ENCODE results near the gene PRSS53.
A peak's percentile ranks its signal among the peaks of the same experiment; 100 is the strongest.

Gene PRSS53

DNA sequence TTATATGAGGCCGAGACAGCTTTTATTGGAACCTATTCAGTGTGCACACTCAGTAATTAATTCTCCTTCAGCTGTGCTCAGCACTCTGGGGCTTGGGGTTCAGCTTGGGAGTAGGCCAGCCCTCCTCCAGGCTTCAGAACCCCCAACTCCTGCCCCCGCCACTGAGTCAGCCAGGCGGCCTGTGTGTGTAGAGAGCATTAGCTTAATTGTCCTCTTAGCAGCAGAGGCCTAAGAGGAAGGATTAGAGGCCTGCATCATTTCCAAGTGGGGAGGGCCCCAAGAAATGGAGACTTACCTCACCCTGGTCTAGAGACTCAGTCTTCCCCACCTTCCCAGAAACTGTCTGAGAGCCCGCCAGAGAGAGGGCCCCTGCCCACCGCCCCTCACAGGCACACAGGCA is 772 bp downstream of the PRSS53 start:
- H3K27ac Mint-ChIP-seq, result no peak overlapping the region
- H3K4me1 Mint-ChIP-seq, result peaks cover 25% of the 10 kb centered on the region
- no peaks in the 10 kb centered on the region for H3K9me3 Mint-ChIP-seq
- ATAC-seq (no peak), DNase-seq (ENCODE audit: low spot score in 2 of 2) (no peak)
- H3K36me3 Mint-ChIP-seq, result peaks cover 66% of the 10 kb centered on the region
- no peak overlapping the region for H3K4me3 Mint-ChIP-seq

DNA sequence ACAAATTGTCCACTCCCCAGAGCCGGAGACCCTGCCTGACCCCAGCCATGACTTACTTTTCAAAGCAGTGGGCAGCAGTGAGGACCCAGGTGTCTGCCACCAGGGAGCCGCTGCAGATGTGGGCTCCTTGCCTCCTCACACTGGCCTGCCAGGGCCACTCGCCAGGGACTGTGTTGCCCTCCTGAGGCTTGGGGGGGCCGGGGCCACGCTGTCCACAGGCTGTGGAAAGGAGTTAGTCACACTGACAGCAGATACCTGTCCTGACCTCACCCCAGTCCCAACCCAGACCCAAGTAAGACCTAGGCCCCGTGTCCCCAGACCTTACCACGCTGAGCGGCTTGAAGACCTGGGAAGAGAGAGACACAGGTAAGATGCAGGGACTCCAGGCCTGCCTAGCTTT is 1.3 kb downstream of the PRSS53 start:
- no peak for ATAC-seq

DNA sequence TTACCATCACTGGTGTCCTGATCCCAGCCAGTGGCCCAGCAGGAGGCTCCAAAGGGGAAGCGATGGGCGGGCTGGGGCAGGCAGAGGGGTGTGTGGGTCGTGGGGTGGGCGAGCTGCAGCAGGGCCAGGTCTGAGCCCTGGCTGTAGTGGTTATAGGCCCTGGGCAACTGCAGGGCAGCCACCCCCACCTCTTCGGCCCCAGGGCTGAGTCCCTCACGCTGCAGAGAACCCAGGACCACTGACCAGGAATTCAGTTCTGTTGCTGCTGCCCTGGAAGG is 2.2 kb downstream of the PRSS53 start:
- Mint-ChIP-seq H3K4me1 (peaks cover 29% of the 10 kb centered on the region), H3K27ac (peak overlapping the region; percentile 82), H3K4me3 (no peak overlapping the region), H3K36me3 (peaks cover 66% of the 10 kb centered on the region), H3K9me3 (no peaks in the 10 kb centered on the region)
- DNase-seq (ENCODE audit: low spot score in 2 of 2) (no peak), ATAC-seq (no peak)

More for the DNA sequence above, 1.3 kb downstream of the PRSS53 start:
- DNase-seq (ENCODE audit: low spot score in 2 of 2), result no peak
- peaks cover 21% of the 10 kb centered on the region for H3K4me1 Mint-ChIP-seq
- no peak overlapping the region for H3K4me3 Mint-ChIP-seq
- H3K9me3 Mint-ChIP-seq, result no peaks in the 10 kb centered on the region
- H3K27ac Mint-ChIP-seq, result peak overlapping the region; percentile 82
- peaks cover 66% of the 10 kb centered on the region for H3K36me3 Mint-ChIP-seq

DNA sequence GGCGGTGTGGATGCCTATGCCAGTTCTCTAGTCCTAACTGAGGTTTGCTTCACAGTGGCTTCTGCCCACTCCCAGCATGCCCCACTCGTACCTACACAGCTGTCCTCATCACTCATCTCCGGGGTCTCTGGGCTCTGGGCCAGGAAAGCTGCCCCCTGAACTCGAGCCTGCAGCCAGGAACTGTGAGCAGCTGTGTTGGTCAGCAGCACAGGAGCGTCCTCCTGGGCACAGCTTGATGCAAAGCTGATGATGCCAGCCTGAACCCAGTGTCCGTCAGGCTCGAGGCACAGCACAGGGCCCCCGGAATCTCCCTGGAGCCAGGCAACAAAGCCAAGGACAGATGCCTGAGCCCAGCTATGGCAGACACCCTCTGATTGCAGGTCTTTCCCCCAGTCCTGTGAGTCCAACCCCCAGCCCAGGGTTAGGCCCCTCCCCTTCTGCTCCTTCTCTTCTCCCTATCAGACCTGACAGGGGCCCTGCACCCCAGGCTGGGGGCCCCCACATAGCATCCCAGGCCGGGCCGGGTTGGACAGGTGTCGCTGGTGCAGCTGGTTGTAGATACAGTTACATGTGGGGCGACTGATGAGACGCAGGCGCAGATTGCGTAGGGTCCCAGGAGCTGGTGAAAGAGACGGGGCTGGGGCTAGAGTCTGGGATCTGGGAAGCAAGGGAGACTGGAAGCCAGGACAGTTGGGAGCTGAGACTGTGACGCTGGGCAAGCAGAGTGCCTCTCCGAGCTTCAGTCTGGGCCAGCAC is 2.7 kb downstream of the PRSS53 start:
- Mint-ChIP-seq H3K4me3 (no peak overlapping the region), H3K36me3 (peaks cover 66% of the 10 kb centered on the region), H3K9me3 (no peaks in the 10 kb centered on the region), H3K4me1 (peaks cover 35% of the 10 kb centered on the region), H3K27ac (peak overlapping the region; percentile 82)
- ATAC-seq, result no peak
- DNase-seq (ENCODE audit: low spot score in 2 of 2), result no peak

DNA sequence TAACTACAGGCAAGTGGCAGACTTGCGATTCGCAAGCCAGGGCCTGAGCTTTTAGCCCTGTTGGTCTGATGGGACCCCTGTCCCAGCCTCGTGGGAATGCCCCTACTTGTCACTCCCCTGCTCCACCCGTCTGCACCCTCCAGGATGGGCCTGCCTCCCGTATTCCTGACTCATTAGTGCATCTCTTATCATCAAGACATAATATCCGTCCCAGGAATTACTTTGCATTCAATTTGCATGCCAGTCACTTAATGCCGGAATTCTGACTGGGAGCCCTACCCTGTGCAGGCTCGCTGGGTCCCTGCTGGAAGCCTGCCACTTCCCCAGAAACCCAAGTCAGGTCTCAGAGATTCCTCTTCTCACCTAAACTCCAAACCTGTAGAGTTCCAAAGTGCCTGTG is 3.3 kb downstream of the PRSS53 start:
- H3K4me1 Mint-ChIP-seq, result peaks cover 35% of the 10 kb centered on the region
- H3K36me3 Mint-ChIP-seq, result peaks cover 66% of the 10 kb centered on the region
- H3K27ac Mint-ChIP-seq, result peak overlapping the region; percentile 82
- H3K4me3 Mint-ChIP-seq, result no peak overlapping the region
- DNase-seq (ENCODE audit: low spot score in 2 of 2) (no peak), ATAC-seq (no peak)
- no peaks in the 10 kb centered on the region for H3K9me3 Mint-ChIP-seq

DNA sequence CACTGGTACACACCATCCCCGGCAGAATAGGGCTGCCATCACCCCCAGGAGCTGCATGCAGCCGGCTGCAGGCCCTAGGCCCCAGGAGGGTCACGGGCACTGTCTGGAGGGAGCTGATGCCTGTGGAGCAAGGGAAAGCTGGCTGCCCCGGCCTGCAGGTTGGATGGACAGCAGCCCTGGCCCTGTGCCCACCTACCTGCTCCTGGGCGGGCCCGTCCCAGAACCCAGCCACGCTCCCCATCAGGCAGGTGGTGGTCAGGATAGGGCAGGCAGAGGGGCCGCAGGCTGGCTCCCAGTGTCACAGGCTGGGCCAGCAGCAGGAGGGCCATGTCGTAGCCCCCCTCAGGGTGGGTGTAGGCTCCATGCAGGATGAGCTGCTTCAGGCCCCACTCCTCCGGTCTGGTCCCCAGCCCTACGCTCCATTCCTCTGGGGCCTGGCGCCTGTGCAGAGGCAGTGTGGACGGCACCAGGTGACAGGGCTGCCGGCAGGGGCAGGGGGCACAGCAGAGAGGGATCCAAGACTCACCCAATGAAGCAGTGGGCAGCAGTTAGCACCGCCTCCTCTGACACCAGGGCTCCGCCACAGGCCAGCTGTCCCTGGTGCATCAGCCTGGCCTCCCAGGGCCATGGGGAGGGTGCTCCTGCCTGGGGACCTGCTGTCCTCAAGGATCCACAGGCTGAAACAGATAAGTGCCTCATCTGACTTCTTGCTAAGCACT is 4.0 kb downstream of the PRSS53 start:
- Mint-ChIP-seq H3K4me1 (peaks cover 38% of the 10 kb centered on the region), H3K27ac (peak overlapping the region; percentile 82)
- ATAC-seq, result no peak

DNA sequence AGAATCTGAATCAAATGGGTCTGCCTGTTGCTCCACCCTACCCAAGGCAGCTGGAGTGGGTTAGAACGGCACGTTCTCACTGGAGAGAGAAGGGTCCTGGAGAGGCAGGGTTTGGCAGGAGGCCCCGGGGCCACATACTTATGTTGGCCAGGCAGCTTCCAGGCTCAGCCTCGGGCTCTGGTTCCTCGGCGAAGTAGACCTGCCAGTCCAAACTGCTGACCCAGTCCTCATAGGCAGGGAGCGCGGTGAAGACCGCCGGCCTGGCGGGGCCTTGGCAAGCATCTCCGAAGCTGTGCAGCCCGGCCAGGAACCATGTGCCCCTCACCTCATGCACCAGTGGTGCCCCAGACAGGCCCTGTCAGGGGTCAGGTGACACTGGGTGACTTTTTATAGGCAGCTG is 4.8 kb downstream of the PRSS53 start:
- H3K9me3 Mint-ChIP-seq, result no peaks in the 10 kb centered on the region
- H3K27ac Mint-ChIP-seq, result no peak overlapping the region
- peaks cover 46% of the 10 kb centered on the region for H3K4me1 Mint-ChIP-seq
- ATAC-seq, result no peak
- H3K36me3 Mint-ChIP-seq, result peaks cover 66% of the 10 kb centered on the region
- no peak overlapping the region for H3K4me3 Mint-ChIP-seq
- no peak for DNase-seq (ENCODE audit: low spot score in 2 of 2)

More for the DNA sequence above, 4.0 kb downstream of the PRSS53 start:
- no peaks in the 10 kb centered on the region for H3K9me3 Mint-ChIP-seq
- peaks cover 66% of the 10 kb centered on the region for H3K36me3 Mint-ChIP-seq
- H3K4me3 Mint-ChIP-seq, result no peak overlapping the region
- DNase-seq (ENCODE audit: low spot score in 2 of 2), result no peak

DNA sequence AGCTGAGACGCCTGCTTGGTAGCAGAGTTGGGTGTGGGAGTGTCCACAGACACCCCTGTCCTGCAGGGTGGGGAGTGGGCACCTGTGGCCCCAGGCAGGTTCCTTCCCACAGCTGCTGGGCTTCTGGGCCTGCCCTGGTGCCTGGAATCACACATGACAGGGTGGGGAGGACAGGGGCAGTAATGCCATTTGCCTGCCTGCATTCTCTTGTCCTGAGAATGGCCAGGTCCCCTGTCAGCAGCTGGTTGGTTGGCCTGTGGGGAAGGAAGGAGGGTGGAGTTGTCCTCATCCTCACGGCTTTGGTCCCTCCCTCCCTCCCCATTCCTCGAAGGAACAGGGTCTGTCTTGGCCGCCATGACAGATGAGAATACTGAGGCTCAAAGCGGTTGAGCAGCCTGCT is 5.2 kb downstream of the PRSS53 start:
- no peak for DNase-seq (ENCODE audit: low spot score in 2 of 2)
- Mint-ChIP-seq H3K36me3 (peaks cover 66% of the 10 kb centered on the region), H3K9me3 (no peaks in the 10 kb centered on the region), H3K27ac (no peak overlapping the region), H3K4me3 (no peak overlapping the region), H3K4me1 (peaks cover 49% of the 10 kb centered on the region)
- no peak for ATAC-seq

DNA sequence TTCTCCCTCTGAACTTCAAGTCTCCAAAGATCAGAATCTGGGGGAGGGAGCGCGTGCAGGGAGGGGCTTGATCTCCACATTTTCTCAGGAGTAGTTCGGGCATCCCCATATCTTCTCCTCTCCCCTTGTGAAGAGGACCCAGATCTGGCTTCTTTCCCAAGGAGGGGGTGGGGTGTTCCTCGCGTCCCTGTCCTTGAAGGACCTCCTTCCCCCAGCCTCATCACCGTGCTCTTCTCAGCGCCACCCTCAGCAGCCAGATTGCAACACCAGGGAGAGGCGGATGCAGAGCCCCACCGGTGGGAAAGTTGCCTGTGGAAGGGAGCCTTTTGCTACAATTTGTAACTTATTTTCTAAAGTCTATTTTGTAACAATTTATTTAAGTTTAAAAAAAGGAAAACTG is 5.7 kb downstream of the PRSS53 start:
- Mint-ChIP-seq H3K9me3 (no peaks in the 10 kb centered on the region), H3K27ac (peak overlapping the region; percentile 54), H3K36me3 (peaks cover 68% of the 10 kb centered on the region), H3K4me3 (no peak overlapping the region), H3K4me1 (peaks cover 52% of the 10 kb centered on the region)
- ATAC-seq (no peak), DNase-seq (ENCODE audit: low spot score in 2 of 2) (no peak)

DNA sequence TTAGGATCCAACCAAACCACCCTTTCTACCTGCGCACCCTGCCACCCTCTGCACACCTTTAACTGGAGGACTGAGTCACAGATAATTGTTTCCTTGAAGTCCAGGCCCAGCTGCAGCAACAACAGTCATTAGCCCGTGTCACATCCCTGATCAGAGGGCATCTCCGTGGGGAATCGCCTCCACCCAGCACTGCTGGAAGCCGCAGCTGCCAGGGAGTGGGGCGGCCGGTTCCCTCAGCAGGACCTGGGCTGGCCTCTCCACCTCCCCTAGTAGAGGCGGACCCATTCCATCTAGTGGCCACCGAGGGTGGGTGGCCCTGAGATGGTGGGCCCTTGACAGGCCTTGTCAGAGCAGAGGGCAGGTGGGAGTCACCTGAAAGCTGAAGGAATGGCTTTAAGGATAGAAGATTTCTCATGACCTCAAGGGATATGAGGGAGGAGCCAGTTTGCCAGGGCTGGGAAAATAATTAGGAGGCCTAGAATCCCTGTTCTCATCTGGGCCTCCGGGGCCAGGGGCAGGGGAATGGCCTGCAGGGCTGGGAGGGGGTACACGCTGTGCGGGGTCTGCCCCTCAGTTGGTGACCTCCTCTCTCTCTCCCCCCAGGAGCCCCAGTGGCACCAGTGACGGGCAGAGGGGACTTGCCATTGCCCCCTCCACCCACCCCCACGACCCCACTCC is 6.2 kb downstream of the PRSS53 start:
- Mint-ChIP-seq H3K27ac (peak overlapping the region; percentile 54), H3K4me3 (no peak overlapping the region), H3K36me3 (peaks cover 73% of the 10 kb centered on the region), H3K9me3 (no peaks in the 10 kb centered on the region), H3K4me1 (peaks cover 58% of the 10 kb centered on the region)
- DNase-seq (ENCODE audit: low spot score in 2 of 2) (peak in 1 of 2 donors; percentile 48), ATAC-seq (no peak)

DNA sequence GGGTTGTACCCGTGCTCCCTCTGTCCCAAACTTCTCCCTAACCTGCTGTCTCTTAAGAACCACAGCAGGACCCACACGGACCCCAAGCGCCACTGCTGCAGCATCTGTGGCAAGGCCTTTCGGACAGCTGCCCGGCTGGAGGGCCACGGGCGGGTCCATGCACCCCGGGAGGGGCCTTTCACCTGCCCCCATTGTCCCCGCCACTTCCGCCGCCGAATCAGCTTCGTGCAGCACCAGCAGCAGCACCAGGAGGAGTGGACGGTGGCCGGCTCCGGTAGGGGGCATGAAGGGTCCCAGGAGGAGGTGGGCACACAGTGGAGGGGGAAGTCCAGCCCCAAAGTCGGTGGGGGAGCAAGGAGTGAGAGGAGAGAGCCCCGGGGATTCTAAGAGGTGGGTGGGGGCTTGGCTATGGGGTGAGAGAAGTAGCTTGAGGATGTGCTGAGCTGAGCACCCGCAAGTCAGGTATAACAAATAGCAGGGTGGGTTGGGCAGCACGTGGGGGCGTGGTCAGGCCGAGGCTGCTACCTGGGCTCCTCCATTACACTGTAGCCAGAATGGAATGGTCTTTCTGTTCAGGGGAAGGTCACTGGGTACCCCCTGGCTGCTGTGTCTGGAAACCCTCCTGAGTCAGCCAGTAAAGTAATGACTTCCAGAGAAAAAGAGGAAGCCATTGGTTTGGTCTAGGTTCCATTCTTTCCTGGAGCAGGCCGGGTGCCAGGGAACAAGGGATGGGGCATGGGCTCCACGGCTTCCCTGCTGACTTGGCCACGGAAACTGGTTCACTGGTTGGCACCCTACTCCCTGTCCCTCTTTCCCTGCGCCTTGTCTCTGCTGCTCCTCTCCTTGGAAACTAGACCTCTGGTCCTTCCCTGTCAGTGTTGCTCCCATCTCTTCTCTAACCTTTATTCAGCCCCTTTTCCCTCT is 7.1 kb downstream of the PRSS53 start:
- no peaks in the 10 kb centered on the region for H3K9me3 Mint-ChIP-seq
- H3K4me1 Mint-ChIP-seq, result peaks cover 59% of the 10 kb centered on the region
- no peak for ATAC-seq

DNA sequence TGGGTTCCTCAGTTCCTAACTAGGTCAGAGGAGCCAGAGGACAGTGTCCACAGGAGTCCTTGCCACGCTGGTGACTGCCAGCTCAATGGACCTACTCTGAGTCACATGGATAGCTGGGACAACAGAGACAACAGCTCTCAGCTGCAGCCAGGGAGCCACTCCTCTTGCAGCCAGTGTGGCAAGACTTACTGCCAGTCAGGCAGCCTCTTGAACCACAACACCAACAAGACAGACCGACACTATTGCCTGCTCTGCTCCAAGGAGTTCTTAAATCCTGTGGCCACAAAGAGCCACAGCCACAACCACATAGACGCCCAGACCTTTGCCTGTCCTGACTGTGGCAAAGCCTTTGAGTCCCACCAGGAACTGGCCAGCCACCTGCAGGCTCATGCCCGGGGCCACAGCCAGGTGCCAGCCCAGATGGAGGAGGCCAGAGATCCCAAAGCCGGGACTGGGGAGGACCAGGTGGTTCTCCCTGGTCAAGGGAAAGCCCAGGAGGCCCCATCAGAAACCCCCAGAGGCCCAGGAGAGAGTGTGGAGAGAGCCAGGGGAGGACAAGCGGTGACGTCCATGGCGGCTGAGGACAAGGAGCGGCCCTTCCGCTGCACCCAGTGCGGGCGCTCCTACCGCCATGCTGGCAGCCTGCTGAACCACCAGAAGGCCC is 7.9 kb downstream of the PRSS53 start:
- ATAC-seq (no peak), DNase-seq (ENCODE audit: low spot score in 2 of 2) (peak in 1 of 2 donors; percentile 47)
- H3K4me1 Mint-ChIP-seq, result peaks cover 57% of the 10 kb centered on the region
- H3K4me3 Mint-ChIP-seq, result no peak overlapping the region
- peaks cover 78% of the 10 kb centered on the region for H3K36me3 Mint-ChIP-seq
- H3K9me3 Mint-ChIP-seq, result no peaks in the 10 kb centered on the region
- peak overlapping the region; percentile 43 for H3K27ac Mint-ChIP-seq

More for the DNA sequence above, 7.1 kb downstream of the PRSS53 start:
- H3K36me3 Mint-ChIP-seq, result peaks cover 80% of the 10 kb centered on the region
- no peak for DNase-seq (ENCODE audit: low spot score in 2 of 2)
- peak overlapping the region; percentile 54 for H3K27ac Mint-ChIP-seq
- H3K4me3 Mint-ChIP-seq, result no peak overlapping the region

DNA sequence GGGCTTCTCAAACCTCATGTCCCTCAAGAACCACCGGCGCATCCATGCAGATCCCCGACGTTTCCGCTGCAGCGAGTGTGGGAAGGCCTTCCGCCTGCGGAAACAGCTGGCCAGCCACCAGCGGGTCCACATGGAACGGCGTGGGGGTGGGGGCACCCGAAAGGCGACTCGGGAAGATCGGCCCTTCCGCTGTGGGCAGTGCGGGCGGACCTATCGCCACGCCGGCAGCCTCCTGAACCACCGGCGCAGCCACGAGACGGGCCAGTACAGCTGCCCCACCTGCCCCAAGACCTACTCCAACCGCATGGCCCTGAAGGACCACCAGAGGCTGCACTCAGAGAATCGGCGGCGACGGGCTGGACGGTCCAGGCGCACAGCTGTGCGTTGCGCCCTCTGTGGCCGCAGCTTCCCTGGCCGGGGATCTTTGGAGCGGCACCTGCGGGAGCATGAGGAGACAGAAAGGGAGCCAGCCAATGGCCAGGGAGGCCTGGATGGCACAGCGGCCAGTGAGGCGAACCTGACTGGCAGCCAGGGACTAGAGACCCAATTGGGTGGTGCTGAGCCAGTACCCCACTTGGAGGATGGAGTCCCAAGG is 8.6 kb downstream of the PRSS53 start:
- peaks cover 71% of the 10 kb centered on the region for H3K36me3 Mint-ChIP-seq
- ATAC-seq (no peak), DNase-seq (ENCODE audit: low spot score in 2 of 2) (no peak)
- H3K27ac Mint-ChIP-seq, result peak overlapping the region; percentile 67
- no peak overlapping the region for H3K4me3 Mint-ChIP-seq
- H3K9me3 Mint-ChIP-seq, result no peaks in the 10 kb centered on the region
- peaks cover 53% of the 10 kb centered on the region for H3K4me1 Mint-ChIP-seq

DNA sequence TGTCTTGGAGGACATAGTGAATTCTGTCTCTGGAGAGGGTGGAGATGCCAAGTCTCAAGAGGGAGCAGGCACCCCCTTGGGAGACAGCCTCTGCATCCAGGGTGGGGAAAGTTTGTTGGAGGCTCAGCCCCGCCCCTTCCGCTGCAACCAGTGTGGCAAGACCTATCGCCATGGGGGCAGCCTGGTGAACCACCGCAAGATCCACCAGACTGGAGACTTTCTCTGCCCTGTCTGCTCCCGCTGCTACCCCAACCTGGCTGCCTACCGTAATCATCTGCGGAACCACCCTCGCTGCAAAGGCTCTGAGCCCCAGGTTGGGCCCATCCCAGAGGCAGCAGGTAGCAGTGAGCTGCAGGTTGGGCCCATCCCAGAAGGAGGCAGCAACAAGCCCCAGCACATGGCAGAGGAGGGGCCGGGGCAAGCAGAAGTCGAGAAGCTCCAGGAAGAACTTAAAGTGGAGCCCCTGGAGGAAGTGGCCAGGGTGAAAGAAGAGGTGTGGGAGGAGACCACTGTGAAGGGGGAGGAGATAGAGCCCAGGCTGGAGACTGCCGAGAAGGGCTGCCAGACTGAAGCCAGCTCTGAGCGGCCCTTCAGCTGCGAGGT is 9.3 kb downstream of the PRSS53 start:
- Mint-ChIP-seq H3K9me3 (no peaks in the 10 kb centered on the region), H3K27ac (peak overlapping the region; percentile 67), H3K36me3 (peaks cover 75% of the 10 kb centered on the region), H3K4me1 (peaks cover 60% of the 10 kb centered on the region), H3K4me3 (no peak overlapping the region)
- ATAC-seq (no peak), DNase-seq (ENCODE audit: low spot score in 2 of 2) (peak in 1 of 2 donors; percentile 46)
